ENCODE measurements around the gene NEU2. TPM values are rescaled to one million over a fixed set of nuclear protein-coding genes. Genes with fewer than 3 reads are reported as not detected.
"Not testable (repeated sequence)": the region's sequence is repeated elsewhere in the genome, so short reads cannot be mapped to it uniquely, and the experiment has no call there.

NEU2 gene
- polyA plus RNA-seq, 3 donors: not detected

DNA sequence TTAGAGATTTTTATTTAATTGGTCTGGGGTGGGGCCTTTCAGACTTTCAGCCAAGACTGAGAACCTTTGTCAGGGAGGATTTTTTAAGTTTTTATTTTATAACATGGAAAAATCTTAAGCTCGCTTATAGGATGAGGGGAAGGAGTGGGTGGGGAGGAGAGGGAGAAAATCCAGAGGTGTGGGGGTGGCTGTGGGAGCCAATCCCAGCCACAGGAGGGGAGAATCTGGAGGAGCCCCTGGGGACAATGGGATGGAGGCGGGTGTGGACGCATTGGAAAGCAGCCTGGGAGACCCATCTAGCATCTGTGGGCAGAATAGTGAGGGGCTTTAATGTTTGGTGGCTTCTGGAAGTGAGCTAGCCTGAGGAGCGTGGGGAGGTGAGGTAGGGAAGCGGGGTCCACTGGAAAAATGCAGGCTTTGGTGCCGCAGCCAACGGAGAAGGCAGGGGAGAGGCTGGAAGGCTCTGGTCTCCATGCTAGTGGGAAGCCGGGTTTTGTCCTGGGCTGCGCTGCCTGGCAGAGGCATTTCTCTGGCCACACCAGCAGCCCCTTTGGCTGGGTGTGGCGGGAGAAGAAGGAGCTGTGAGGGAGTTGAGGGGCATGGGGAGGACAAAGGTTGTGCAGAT, 16.2 kb downstream of the NEU2 start:
- 72 to 81% (median 74%) methylated on average over 10 of the region's 10 CpGs for WGBS, 3 donors
- H3K27ac ChIP-seq (ENCODE audit: low read depth, low read length): no peak overlapping the region

- H3K27ac ChIP-seq (ENCODE audit: low read depth, low read length): no peak overlapping the region
- 34 to 60% (median 46%) methylated on average over 4 of the region's 4 CpGs for WGBS, 3 donors
These were observed 16.8 kb downstream of the NEU2 start for GRCh38 chr2:233049194-233049761.

DNA sequence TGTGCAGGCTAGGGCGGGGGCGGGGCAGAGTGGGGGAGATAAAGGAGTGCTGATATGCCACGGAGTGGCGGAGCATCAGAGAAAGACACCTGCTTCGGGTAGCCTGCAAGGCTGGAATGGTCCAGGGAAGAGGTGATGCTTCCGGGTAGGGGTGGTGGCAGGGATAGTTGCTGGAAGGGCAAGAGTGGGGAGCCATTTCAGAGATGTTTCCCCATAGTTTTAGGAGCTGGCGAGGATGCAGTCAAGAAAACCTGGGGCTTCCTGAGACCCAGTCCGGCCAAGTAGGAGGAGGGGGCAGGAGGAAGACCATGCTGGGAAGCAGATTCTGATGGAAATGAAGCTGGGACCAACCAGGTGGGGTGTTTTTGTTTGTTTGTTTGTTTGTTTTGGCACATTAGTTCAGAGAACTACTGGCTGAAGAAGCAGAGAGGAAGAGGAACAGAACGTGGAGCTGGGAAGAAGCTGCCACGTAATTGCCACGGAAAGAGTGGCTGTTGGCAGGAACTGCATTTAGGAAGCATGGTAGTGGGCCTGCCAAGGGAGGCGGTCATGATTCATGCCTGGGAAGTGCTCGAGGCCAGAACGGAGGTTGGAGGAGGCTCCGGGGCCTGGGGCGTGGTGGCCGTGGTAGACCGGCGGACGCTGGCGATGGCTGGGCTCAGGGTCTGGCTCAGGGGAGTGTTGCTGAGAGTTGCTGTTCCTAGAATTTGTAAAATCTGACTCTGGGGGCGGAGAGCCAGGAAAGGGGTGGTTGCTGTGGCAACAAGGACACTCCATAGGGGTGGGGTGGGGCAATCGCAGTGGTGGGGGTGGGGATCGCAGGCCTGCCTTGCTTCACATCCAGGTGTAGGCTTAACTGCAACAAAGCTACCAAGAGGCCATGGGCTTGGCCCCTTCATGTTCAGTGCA, 19.0 kb downstream of the NEU2 start:
- H3K27ac ChIP-seq (ENCODE audit: low read depth, low read length): no peak overlapping the region
- 36 to 44% (median 38%) methylated on average over 24 of the region's 24 CpGs for WGBS, 3 donors

DNA sequence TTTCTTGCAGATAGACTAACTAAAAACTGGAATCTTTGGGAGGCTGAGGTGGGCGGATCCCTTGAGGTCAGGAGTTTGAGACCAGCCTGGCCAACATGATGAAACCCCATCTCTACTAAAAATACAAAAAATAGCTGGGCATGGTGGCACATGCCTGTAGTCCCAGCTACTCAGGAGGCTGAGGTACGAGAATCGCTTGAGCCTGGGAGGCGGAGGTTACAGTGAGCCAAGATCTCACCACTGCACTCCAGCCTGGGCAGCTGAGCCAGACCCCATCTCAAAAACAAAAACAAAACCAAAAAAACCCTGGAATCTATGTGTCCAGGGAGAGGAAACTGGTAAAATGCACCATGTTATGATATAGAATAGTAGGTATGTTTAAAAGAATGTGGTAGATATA, 20.0 kb downstream of the NEU2 start:
- 94 to 96% (median 96%) methylated on average over 4 of the region's 4 CpGs for WGBS, 3 donors
- not testable (repeated sequence) for H3K27ac ChIP-seq (ENCODE audit: low read depth, low read length)

GRCh38 chr2:233053928-233054784, 21.7 kb downstream of the NEU2 start:
- 24 to 37% (median 35%) methylated on average over 22 of the region's 22 CpGs for WGBS, 3 donors
- H3K27ac ChIP-seq (ENCODE audit: low read depth, low read length): no peak overlapping the region

DNA sequence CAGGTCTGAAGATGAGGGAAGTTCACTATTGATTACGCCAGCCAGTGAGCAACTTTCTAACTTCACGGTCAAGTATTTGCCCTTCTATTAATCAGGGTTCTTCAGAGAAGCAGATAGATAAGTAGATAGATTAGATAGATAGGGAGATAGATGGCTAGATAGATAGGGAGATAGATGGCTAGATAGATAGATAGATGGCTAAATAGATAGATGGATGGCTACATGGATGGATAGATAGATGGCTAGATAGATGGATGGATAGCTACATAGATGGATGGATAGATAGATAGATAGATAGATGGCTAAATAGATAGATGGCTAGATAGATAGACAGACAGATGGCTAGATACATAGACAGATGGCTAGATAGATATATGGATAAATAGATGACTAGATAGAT, 22.9 kb downstream of the NEU2 start:
- H3K27ac ChIP-seq (ENCODE audit: low read depth, low read length): no peak overlapping the region
- 71 to 94% (median 93%) methylated on average over 2 of the region's 2 CpGs for WGBS, 3 donors

- 73 to 86% (median 84%) methylated on average over 6 of the region's 6 CpGs for whole genome bisulfite sequencing, 3 donors
These were observed 24.6 kb downstream of the NEU2 start for GRCh38 chr2:233056961-233057605.

GRCh38 chr2:233058717-233059546, 26.5 kb downstream of the NEU2 start:
- 93 to 95% (median 94%) methylated on average over 24 of the region's 24 CpGs for WGBS, 3 donors

More at GRCh38 chr2:233056961-233057605, 24.6 kb downstream of the NEU2 start:
- no peak overlapping the region for H3K27ac ChIP-seq (ENCODE audit: low read depth, low read length)

DNA sequence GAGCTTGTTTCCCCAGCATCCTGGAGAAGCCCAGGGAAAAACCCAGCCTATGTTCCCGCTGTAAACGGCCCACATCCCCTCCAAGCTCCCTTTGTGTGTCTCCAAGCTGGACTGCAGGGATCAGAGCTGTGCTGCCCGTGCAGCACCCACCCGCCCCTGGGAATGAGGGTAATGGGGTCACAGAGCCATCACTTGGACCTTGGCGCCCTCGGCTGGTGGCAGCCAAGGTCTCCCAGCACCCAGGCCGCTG, 27.0 kb downstream of the NEU2 start:
- H3K27ac ChIP-seq (ENCODE audit: low read depth, low read length): no peak overlapping the region
- WGBS, 3 donors: 46 to 53% (median 53%) methylated on average over 7 of the region's 7 CpGs

More at GRCh38 chr2:233058717-233059546, 26.5 kb downstream of the NEU2 start:
- H3K27ac ChIP-seq (ENCODE audit: low read depth, low read length): no peak overlapping the region

DNA sequence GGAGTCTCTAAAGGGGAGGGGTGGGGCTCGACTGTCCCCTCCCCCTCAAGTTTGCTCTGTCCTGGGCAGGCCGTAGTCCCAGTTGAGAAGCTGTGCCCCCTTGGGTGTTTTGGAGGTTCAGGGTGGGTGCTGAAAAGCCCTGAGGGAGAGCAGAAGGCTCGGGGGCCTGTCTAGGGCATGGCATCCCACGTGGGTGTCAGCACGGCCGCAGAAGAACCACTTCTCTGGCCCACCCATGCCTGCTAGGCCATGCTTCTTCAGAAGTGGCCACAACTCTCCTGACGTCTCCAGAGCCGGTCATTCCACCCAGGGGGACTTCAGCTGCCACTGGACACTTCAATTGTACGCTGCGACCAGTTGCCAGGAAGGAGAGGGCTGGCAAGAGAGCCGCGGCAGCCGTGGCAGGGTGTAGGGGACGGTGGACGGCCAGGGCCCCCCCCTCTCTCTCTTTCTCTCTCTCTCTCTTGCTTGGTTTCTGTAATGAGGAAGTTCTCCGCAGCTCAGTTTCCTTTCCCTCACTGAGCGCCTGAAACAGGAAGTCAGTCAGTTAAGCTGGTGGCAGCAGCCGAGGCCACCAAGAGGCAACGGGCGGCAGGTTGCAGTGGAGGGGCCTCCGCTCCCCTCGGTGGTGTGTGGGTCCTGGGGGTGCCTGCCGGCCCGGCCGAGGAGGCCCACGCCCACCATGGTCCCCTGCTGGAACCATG, 27.5 kb downstream of the NEU2 start, which contains the start of gene INPP5D:
TSS of gene INPP5D (plus strand) at position 546 of the 704 bp plus-strand sequence. CDS start at position 683, 137 bp downstream.
- WGBS, 3 donors: 30 to 58% (median 36%) methylated on average over 24 to 26 of the region's 26 CpGs
- no peak within 1 kb of the TSS for H3K27ac ChIP-seq (ENCODE audit: low read depth, low read length)

DNA sequence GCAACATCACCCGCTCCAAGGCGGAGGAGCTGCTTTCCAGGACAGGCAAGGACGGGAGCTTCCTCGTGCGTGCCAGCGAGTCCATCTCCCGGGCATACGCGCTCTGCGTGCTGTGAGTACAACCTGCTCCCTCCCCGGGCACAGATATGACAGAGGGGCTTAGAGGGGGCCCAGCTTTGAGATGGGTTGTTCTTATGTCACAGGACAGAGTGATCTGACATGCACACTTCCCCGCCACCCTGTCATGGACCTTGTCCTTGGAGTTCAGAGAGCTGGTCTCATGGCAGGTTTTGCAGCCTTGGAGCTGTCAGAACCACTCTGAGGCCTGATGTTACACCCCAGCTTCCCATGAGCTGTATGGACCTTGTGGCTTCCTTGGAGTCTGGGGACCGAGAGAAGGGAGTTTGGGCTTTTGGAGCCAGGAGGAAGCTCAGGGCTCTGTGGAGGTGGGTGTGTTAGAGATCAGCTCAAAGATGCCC, 28.1 kb downstream of the NEU2 start:
- 37 to 75% (median 46%) methylated on average over 13 of the region's 13 CpGs for WGBS, 3 donors
- no peak overlapping the region for H3K27ac ChIP-seq (ENCODE audit: low read depth, low read length)

DNA sequence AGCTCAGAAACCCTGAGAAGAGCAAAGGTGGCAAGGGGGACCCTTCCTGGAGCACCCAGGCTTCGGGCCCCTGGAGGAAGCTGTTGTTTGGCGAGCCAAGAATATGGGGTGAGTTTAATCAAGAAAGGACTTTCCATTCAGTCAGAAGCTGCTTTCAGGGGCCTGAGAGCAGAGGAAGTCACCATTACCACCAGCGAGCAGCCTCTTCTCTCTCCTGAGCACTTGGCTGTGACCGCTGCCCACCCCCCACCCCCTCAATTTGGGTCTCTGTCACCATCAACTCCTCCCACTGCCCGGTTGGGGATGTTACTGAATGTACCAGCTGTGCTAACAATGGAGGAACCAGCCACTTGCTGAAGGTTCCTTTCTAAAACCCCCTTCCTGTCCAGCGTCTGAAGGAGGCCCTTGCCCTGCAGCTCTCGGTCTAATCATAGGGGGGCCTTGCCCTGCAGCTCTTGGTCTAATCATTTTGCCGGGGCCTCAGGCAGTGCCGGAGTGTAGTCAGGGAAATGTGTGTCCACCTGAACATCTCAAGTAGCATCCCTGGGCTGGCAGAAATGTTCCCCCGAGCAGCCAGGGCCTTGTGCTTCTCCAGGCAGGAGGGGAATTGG, 28.6 kb downstream of the NEU2 start:
- 37 to 76% (median 43%) methylated on average over 10 of the region's 10 CpGs for WGBS, 3 donors
- no peak overlapping the region for H3K27ac ChIP-seq (ENCODE audit: low read depth, low read length)

- no peak overlapping the region for H3K27ac ChIP-seq (ENCODE audit: low read depth, low read length)
- 23 to 50% (median 25%) methylated on average over 12 of the region's 12 CpGs for WGBS, 3 donors
These were observed 29.3 kb downstream of the NEU2 start for GRCh38 chr2:233061591-233062450.

DNA sequence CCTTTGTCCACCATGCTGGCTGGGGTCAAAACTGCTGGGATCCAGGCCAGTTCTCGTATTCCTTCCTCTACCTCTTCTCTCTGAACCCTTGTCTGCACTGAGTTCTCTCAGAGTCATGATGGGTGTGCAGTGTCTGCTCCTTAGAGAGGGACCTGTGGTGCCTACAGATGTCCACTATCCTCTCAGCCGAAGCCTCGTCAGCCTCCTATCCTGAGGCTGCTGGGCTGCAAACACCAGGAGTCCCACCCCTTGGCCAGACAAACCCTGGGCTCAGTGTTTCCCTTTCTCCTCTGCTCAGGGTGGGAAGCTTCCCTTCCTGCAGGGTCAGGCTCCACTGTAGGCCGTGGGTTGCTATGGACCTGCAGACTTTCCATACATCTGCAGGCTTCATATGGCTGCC, 30.0 kb downstream of the NEU2 start:
- 36 to 85% (median 43%) methylated on average over 4 of the region's 4 CpGs for WGBS, 3 donors

DNA sequence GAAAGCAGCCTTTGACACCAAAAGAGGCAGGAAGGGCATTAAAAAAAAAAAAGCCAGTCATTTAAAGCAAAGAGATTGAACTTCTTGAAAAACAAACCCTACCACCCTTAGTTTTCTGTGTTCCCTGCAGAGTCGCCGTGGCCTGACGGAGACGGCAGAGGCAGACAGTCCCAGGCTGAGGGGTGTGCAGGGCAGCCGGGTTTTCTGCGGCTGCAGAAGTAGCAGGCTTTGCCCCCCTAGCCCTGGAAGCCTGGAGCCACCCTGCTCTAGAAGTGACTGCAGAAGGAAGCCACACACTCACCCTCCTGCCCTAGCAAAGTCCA, 30.4 kb downstream of the NEU2 start:
- 54 to 79% (median 65%) methylated on average over 6 of the region's 6 CpGs for WGBS, 3 donors
- H3K27ac ChIP-seq (ENCODE audit: low read depth, low read length): no peak overlapping the region

More for the DNA sequence above, 30.0 kb downstream of the NEU2 start:
- H3K27ac ChIP-seq (ENCODE audit: low read depth, low read length): no peak overlapping the region
